Right forelimb (tissue), 1 donor: ENCODE data around the gene POLR3A.
A peak's percentile ranks its signal among the peaks of the same experiment; 100 is the strongest.
"Not testable (repeated sequence)": the region's sequence is repeated elsewhere in the genome, so short reads cannot be mapped to it uniquely, and the experiment has no call there.

ENCODE experiments used
- DNase-seq: peaks from one replicate; pipeline ENCODE4 v3.0.0-alpha.2; 2018

POLR3A gene

DNA sequence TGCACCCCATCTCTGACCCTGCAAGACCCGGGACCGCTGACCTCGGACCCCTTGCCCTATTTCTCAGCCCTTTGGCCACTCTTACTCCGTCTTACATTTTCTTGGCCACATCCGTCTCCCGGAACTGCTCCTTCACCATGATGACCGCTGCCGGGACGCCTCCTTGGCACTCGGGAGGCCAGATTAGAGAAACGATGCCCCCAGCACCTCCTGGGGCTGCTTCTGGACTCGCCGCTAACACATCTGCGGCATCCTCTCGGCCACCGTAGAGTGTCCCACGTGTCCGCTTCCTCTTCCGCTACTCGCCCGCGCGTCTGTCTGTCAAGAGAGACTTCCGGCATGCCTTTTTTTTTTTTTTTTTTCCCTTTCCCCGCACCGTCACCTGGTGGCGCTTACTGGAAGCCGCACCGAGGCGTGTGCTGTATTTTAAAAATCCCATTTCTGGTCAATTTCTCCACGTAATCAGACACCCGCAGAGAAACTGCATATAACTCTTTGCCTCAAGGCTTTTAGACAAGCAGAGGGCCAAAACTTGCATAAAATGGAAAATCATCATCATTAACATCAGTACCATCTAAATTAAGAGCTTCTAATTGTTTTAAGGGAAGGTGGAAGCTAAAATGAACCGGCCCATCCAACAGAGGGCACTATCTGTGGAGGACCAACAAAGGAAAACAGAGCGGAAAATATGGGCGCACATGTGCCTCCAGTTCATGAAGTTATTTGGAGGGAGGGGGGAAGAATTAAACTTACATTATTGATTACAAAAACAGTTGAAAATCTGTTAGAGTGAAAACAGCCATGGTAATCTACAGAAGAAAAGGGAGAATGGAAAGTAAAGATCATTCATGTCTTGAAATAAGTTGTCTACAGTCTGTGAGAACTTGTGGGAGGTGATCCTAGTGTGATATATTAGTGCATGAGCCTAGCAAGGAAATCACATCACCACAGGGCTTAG, at the start of gene POLR3A:
Gene POLR3A (minus strand): TSS at position 247 of the 958 bp plus-strand sequence. CDS start 108 bp downstream, at position 139.
- peak; percentile 96 for DNase-seq

DNA sequence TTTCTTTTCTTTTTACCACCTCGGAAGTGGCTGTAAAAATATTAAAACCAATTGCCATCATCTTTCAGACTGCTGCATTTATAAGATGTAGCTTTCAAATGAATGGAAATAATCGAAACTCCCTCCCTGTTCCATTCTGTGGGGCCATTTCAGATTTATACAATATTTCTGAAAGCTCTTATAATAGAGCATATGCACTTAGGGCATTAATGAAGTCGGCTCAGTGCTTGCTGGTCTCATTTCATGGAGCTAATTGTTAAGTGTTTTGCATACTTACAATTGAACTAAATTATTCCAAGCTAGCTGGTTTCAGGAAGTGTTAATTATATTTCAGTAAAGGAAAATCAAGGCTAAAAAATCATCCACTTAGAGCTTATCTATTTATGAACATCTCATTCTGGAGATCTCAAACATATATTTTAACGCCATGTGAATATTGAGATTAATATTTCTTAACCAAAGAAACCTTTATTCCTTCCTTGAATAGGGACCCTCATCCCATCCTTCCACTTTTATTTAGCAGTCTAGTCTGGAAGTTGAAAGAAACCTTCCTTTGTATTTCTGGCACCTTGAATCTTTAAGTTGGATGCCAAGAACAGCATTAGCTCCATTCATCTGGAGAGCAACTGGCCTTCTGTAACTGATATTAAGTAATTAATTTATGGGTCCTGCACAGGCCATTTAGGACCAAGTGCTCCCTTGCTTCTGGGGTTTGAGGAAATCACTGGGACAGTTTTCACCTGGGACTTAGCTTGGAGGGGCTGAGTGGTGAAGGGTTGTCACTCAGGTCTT, 49.4 kb upstream of the POLR3A start:
- DNase-seq = no peak

DNA sequence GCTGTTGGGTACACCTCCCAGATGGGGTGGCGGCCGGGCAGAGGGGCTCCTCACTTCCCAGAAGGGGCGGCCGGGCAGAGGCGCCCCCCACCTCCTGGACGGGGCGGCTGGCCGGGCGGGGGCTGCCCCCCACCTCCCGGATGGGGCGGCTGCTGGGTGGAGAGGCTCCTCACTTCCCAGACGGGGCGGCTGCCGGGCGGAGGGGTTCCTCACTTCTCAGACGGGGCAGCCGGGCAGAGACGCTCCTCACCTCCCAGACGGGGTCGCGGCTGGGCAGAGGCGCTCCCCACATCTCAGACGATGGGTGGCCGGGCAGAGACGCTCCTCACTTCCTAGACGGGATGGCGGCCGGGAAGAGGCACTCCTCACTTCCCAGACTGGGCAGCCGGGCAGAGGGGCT, 46.5 kb upstream of the POLR3A start:
- not testable (repeated sequence) for DNase-seq

DNA sequence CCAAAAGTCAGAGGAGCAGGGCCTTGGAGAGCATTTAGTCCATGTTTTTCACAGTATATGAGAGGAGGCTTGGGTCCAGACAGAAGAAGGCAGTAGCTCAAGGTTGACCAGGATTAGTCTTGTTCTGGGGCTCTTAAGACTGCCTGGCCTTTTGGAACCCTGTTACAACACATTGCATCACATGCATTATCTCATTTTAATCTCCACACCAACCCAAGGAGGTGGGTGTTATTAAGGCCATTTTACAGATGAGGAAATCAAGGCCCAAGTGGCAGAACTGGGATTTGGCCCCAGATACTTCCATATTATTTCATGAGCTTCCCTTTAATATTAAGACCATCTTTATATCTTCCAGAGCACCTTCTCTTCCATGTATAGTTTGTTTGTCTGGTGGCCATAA, 43.2 kb upstream of the POLR3A start:
- DNase-seq = no peak

DNA sequence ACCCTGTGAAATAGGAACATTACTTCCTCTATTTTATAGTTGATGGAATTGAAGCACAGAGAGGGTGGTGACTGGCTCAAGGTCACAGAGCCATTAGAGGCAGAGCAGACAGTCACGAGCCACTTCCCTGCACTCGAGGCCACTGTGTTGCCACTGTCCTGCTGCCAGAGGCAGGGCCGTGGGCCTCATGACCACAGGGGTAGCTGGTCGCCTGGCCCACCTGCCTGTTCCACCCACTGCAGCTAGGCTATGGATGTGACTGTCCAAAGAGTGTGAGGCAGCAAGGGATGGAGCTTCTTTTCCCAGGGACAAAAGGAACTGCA, 42.5 kb upstream of the POLR3A start:
- no peak for DNase-seq

DNA sequence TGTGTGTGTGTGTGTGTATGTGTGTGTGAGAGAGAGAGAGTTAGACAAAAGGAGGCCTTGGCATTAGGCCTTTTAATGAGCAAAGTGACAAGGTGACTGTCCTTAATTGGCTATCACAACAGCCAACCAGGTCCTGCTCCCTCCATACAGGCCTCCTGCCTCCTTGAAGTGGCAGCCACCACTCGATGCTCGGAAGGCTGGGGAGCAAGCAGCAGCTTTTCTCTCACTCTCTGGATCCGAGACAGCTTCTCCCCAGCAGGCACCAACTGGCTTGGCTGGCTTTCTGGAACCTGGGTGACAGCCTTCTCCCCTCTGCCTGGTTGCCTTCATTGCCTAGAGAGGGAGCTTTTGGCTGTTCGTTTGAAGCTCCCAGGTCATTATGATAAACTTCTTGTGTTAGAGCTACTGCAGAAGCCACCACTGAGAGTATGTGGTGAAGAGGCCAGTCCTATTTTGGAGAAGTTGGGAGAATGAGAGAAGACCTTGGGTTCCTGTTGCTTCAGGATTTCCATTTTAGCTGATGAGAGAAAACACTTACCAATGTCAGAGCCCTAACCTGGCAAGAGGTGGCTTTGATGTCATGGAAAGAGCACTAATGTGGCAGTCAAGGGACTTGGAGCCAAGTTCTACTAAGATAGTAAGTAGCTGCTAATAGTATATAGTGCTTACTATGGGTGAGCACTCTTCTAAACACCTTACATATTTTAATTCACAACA, 42.0 kb upstream of the POLR3A start:
- no peak for DNase-seq

DNA sequence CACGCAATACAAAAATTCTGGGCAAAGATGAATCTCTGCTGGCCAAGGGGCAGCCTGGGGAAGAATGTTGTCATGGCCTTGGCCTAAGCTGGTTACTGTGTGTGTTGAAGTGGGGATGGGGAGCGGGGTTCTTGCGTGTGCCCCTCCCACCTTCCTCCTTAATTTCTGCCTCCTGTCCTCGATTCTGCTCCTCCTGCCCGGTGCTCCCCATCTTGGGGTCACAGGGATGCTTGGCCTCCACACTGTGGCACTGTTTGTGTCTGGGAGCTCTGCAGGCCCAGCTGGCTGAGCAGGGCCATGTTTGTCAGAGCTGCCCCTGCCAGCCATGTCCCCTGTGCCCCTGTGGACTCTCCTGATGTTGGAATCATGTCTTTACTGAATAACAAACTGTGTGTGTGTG, 41.4 kb upstream of the POLR3A start:
- no peak for DNase-seq

DNA sequence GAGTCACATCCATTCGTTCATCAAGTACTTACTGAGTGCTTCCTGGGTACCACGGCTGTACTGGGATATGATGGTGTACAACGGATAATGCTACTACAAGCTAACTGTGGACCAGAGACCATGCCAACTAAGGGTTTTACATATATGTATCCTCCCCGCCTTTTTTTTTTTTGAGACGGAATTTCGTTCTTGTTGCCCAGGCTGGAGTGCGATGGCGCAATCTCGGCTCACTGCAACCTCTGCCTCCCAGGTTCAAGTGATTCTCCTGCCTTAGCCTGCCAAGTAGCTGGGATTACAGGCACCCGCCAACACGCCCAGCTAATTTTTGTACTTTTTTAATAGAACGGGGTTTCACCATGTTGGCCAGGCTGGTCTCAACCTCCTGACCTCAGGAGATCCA, 40.7 kb upstream of the POLR3A start:
- not testable (repeated sequence) for DNase-seq

DNA sequence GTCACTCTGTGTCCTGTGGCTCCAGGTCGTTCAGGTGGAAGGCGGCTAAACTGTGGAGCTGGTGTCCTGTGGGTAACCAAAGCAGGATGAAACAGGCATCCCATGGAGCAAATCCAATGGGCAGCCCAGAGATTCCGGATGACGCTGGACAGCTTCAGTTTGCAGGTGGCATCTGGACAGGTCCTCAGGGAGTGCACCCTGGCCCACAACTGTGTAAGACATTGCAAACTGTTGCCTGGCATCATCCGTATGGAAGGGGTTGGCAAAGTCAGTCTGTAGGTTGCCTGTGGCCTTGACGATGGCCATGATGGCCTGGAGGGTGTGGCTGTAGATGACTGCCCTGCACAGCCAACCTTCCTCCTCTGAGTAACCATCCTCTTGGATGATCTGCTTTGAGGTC, 39.8 kb upstream of the POLR3A start:
- no peak for DNase-seq

DNA sequence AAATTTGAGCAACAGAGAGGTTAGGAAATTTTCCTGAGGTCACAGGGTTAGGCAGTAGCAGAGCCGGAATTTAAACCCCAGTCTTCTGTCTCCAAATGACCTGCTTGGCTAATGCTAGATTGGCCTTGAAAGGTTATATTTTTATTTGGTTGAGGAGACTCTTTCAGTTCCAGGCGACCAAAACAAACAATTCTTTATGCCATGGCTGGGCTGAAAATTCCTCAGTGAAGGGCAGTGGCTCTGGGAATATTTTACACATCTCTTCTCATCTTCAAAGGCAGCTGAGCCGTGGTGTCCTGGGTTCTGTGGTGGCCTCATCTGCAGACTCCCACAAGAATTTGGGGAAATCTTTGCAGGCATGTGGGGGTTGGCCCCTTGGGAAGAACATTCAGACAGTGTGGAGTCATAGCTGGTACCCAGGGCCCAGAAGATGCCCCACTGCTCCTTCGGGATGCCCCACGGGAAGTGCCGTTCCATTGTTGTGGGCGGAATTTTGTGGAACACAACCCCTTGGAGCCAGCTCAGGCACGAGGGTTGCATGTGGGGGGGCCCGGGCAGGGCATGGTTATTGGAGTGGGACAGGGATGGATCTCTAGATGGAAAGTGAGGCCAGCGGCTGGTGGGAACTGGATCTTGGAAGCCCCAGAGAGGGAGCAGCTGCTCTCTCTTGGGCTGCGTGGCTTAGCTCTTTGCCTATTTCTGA, 37.6 kb upstream of the POLR3A start:
- DNase-seq = no peak

DNA sequence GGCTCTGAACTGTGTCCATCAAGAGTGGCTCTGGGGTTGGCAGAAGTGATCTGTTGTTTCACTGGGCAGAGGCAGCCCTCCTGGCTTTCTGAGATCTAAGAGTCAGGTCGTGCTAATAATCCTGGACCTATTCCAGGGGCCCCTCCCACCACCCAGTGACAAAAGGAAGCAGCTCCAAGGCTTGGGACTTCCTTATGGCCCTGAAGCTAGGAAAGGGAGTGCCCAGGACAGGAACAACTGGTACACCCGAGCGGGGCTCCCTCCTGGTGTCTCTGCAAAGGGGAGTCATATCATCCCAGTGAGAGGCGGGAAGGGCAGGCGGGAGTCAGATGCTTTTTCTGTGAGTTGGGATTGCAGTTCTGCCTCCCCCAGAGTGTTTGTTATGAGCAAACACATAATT, 36.7 kb upstream of the POLR3A start:
- DNase-seq = no peak

DNA sequence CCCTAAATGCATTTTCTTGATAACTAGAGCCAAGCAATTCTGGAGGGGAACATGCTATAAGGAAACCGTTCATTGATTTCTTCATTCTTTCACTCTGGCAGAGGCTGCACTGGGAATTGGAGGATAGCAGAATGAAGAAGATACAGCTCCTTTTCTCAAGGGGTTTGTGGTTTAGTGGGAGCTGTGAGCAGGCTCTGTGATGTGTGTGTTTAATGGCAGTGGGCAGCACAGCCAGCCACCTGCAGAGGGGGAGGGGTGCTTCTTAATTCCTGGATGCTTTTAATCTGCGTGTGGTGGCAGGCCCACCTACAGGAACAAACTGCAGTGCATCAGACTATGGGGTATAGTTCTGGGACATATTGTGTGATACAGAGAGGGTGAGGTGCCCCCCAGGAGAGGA, 36.3 kb upstream of the POLR3A start:
- no peak for DNase-seq

DNA sequence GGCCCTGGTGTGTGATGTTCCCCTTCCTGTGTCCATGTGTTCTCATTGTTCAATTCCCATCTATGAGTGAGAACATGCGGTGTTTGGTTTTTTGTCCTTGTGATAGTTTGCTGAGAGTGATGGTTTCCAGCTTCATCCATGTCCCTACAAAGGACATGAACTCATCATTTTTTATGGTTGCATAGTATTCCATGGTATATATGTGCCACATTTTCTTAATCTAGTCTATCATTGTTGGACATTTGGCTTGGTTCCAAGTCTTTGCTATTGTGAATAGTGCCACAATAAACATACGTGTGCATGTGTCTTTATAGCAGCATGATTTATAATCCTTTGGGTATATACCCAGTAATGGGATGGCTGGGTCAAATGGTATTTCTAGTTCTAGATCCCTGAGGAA, 35.6 kb upstream of the POLR3A start:
- not testable (repeated sequence) for DNase-seq

DNA sequence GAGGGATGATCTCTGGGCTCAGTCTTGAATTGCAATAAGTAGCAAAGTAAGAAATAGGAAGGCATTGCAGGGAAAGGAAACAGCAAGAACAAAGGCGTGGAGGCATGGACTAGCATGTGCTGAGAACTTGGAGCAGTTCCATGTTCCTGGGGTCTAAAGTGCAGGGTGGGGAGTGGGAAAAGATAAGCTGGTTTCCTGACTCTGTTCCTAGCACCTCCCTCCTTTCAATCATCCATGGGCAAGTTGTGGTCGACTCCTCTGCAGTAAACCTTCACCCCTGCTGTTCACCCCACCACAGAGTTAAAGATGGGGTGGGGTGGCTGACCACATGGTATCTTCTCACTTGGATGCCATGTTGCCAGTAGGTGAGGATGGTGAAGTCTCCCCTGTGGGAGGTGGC, 33.9 kb upstream of the POLR3A start:
- no peak for DNase-seq

DNA sequence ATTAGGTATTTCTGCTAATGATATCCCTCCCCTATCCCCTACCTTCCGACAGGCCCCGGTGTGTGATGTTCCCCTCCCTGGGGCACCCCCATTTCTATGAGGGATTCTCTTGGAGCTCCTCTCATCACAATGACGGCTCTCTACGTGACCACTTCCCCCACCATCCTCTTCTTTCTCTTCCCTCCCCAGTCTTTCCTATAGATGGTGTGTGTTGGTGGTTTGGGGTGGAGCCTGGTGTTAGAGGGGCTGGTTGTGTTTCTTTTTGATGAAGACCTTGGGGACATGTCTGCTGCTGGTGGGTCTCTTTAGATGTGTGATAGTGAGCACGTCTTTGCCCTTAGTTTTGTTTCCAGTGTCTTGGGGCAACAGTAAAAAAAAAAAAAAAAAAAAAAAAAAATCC, 33.0 kb upstream of the POLR3A start:
- no peak for DNase-seq

DNA sequence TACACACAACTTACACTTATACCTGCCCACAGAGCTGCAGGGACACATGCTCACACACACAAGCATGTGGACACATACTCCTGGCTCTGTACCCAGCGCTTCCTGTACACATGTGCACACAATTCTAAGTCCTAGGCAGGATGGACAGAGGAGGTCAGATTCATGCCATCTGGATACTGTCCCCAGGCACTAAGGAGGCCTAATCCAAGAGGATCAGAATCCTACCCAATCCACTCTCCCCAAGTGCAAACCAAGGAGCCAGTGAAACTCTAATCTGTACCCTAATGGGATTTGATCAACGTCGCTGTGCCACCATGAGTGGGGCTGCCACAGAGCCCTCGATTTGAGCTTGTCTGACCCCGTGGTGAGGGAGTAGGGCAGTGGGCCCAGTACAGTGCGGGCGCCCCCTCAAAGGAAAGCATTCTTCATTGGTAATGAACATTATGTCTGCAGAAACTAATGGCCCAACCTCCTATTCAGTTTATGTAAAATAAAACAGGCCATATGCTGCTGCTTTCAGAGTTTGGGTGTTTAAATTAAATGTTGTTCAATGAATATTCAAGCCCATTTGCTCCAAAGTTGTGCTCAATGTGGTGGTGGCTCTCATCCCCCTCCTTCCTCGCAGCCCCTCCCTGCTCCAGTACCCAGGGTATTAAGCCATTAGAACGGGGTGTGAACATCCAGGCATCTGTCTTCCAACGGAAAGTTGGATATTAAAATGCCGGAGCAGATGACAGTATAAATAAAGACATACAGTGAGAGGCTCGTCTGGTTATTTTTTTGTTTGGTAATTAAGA, 30.8 kb upstream of the POLR3A start:
- DNase-seq = no peak

DNA sequence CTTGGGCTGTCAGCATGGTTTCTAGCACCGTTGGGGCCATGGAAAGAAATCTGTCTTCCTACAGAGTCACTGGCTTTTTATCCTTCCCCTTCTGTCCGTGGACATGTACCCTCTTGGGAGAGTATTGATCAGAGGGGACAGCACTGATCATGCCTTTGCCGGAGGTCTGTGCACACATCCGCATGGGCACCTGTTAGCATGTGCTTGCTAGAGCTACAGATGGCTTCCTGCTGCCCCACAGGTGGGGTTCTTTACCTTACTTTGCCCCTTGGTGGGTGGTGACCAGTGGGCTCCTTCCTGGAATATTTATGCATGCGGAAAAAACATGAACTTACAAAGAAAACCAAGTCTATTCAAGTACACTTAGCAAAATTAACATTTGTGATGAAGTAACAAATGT, 29.2 kb upstream of the POLR3A start:
- no peak for DNase-seq

DNA sequence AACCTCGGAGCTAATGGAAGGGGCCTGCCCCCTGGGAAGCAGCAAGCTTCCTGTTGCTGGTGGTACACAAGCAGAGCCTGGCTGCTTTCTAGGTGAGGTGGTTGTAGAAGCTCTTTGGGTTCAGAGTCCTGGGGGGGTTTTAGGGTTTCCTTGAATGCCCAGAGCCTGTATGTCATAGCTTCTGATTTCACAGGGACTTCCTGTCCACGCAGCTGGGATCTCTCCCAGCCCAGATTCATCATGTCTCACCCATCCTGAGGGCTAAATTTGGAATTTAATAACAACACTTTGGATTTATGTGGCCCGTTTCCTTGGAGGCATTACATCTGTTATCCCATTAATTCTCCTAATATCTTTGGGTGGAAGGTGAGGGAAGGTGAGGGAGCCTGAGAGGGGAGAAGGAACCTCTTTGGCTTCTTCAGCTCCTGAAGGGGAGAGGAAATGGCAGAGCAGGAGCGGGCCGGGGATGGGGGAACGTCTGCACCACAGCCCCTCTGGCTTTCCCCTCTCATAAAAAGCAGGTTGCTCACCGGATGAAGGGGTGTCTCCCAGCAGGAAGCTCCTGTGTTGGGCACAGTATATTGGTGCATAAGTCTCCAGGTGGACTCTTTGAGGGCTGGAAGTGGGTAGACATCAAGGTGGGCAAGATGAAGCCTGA, 24.0 kb upstream of the POLR3A start:
- peak; percentile 24 for DNase-seq

DNA sequence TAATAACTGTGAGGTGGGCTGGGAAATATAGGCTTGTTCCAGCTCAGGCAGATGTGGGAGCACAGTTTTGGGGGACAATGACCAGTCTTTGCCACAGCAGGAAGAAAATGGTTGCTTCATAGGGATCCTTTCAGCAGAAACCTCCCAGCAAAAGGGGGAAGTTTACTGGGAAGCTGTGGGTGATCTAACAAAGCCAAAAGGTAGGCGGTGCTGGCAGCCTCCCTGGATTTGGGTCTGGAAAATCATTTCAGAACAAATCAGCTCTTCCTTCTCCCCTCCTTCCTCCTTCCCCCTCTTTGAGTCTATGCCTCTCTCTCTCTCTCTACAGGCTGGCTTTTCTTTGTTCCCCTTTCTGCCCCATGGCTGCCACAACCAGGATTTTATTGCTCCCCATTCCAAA, 20.5 kb upstream of the POLR3A start:
- no peak for DNase-seq

DNA sequence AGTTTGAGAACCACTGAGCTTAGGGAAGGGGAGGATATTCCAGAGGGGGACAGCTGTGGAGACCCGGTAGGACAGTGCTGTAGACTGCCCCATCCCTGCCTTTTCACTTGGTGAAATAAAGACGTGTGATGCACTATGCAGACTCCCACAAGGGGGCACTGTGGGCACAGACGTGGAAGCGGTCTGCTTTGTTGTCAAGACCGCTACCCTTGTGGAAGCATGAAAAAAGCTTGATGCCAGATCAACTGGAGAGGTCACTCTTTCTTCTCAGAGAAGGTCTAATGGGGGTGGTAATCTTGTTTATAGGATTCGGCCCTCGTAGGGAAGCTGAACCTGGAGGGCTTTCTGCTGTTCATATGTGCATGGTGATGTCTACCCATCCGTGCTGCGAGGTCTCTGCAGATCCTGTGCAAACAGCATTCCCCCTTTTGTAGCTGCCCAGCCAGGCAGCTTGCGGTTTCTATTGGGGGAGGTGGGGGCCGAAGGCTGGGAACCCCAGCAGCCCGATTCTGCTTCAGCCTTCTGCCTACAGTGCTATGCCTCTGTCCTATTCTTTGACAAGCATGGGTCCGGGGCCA, 18.1 kb upstream of the POLR3A start:
- DNase-seq = peak; percentile 91

DNA sequence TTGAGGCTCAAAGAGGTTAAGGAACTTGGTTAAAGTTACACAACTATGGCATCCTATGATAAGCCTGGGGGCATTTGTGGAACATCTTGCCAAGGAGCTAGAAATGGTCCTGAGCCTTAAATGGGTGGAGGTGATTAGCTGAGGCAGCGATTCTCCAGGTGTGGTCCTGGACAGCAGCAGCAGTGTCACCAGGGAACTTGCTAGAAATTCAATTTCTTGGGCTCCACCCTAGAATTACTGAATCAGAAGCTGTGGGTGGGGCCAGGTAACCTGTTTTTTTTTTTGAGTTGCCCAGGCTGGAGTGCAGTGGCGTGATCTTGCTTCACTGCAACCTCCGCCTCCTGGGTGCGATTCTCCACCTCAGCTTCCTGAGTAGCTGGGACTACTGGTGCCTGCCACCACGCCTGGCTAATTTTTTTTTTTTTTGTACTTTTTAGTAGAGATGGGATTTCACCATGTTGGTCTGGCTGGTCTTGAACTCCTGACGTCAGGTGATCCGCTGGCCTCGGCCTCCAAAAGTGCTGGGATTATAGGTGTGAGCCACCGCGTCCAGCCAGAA, 17.5 kb upstream of the POLR3A start:
- no peak for DNase-seq
